Astrocyte of the cerebellum (primary cell): ENCODE results near the gene GRIN2D.

Experiments used
- DNase-seq: peaks from one replicate; pipeline ENCODE4 v3.0.0-alpha.2; 2011; ENCODE audit warnings: low read depth
- H3K4me3 ChIP-seq: 2 replicates; pipeline ENCODE4 v1.5.1; 2011; ENCODE audit warnings: mild to moderate bottlenecking, low read depth, low read length, moderate library complexity
- CTCF ChIP-seq: IDR thresholded peaks from 2 replicates; pipeline ENCODE4 v1.5.1; 2012; ENCODE audit warnings: low read length, low read depth, moderate library complexity, mild to moderate bottlenecking; ENCODE audit errors: missing control alignments
- in situ Hi-C: cut with HindIII; loops from 2 replicates; pipeline ENCODE4 v1.10.0; 2017; ENCODE audit warnings: low sequenced_read_pairs

Gene GRIN2D

DNA sequence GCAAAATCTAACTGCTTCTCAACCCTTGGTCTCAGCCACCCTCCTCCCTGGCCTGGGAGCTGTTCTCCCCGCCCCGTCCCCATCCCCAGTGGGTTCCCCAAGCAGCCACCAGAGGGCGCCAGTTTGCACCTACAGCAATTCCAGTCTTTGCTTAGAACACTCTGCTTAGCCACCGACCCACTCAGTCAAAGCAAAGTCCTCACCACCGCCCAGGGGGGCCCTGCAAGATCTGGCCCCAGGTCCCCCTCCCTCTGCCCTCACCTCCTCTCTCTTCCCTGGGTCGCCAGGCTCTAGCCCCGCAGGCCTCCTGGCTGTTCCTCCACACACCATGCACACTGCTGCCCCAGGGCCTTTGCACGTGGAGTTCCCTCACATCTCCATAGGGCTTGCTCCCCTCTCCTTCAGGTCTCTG lies 42.1 kb upstream of the GRIN2D start:
- in situ Hi-C loops = no loop called here
- no peak for DNase-seq
- H3K4me3 ChIP-seq = no peak overlapping the region
- peak; percentile 82 for TF ChIP-seq CTCF

GRCh38 chr19:48353677-48354076 lies 39.8 kb upstream of the GRIN2D start:
- TF ChIP-seq CTCF = no peak
- in situ Hi-C loops = no loop called here
- H3K4me3 ChIP-seq = no peak overlapping the region
- no peak for DNase-seq

DNA sequence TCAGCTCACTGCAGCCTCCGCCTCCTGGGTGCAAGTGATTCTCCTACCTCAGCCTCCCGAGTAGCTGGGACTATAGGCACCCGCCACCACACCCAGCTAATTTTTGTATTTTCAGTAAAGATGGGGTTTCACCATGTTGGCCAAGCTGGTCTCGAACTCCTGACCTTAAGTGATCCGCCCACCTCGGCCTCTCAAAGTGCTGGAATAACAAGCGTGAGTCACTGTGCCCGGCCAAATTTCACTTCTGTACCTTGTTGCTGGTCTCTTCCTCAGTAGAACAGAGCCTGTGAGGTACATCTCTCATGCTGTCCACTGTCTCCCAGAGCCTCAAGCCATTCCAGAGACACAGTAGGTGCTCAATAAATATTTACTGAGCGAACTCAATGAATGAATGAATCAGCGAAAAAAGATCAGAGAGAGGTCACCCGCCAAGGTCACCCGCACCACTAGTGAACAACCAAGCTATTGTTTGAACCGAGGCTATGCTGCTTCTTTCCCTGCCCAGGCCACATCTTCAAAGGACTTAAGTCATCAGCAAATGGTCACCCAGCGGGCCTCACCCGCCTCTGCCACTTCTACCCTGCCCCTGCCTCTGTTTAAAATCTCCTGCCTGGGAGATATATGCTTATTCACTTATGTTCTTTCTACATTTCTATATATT lies 39.0 kb upstream of the GRIN2D start:
- no peak for TF ChIP-seq CTCF
- in situ Hi-C loops = no loop called here
- DNase-seq = no peak
- no peak overlapping the region for H3K4me3 ChIP-seq

- in situ Hi-C loops = no loop called here
Measured at GRCh38 chr19:48355365-48355954, 38.0 kb upstream of the GRIN2D start.

GRCh38 chr19:48359123-48359522 lies 34.3 kb upstream of the GRIN2D start:
- H3K4me3 ChIP-seq = no peak overlapping the region
- TF ChIP-seq CTCF = no peak
- DNase-seq = no peak
- in situ Hi-C loops = no loop called here

More at GRCh38 chr19:48355365-48355954, 38.0 kb upstream of the GRIN2D start:
- no peak overlapping the region for H3K4me3 ChIP-seq
- no peak for TF ChIP-seq CTCF
- DNase-seq = no peak

GRCh38 chr19:48361912-48362311 lies 31.6 kb upstream of the GRIN2D start:
- TF ChIP-seq CTCF = no peak
- H3K4me3 ChIP-seq = no peak overlapping the region
- DNase-seq = no peak
- in situ Hi-C loops = no loop called here
